Lung microvascular endothelial cell (primary cell): ENCODE measurements around the gene FHIT. TPM values are rescaled to one million over a fixed set of nuclear protein-coding genes. Genes with fewer than 3 reads are reported as not detected.

Experiments
- DNase-seq, 2 donors: peaks; one replicate each; pipeline versions ENCODE4 v3.0.0 to v3.0.0-alpha.2; 2010; ENCODE audit warnings: low read depth in 2 of 2
- total RNA-seq: library from RNA; depleted of rRNA; stranded (reverse); fragments of >200 nt; gene quantifications from 2 replicates; pipeline ENCODE4 v1.2.1, GENCODE V29; 2014

FHIT gene
- total RNA-seq, 1 donor from 2014 or later = 0.79 TPM

- DNase-seq = no peak
Measured at GRCh38 chr3:60238550-60238949, 1012.7 kb downstream of the FHIT start.

GRCh38 chr3:60229502-60229901 is 1021.8 kb downstream of the FHIT start:
- DNase-seq = no peak

- DNase-seq = no peak
Measured at GRCh38 chr3:60228823-60229222, 1022.4 kb downstream of the FHIT start.

GRCh38 chr3:60226912-60227311 is 1024.3 kb downstream of the FHIT start:
- DNase-seq = no peak

- no peak for DNase-seq
Measured at GRCh38 chr3:60225848-60226247, 1025.4 kb downstream of the FHIT start.

GRCh38 chr3:60220768-60221167 is 1030.5 kb downstream of the FHIT start:
- no peak for DNase-seq

- DNase-seq = no peak
Measured at GRCh38 chr3:60219501-60219900, 1031.8 kb downstream of the FHIT start.

GRCh38 chr3:60217156-60217911 is 1033.9 kb downstream of the FHIT start:
- DNase-seq = no peak

GRCh38 chr3:60216462-60217075 is 1034.7 kb downstream of the FHIT start:
- DNase-seq = no peak

- no peak for DNase-seq
Measured at GRCh38 chr3:60215946-60216345, 1035.3 kb downstream of the FHIT start.

- DNase-seq = no peak
Measured at GRCh38 chr3:60207905-60208304, 1043.3 kb downstream of the FHIT start.

- DNase-seq = no peak
Measured at GRCh38 chr3:60206206-60206605, 1045.0 kb downstream of the FHIT start.

- no peak for DNase-seq
Measured at GRCh38 chr3:60202052-60202726, 1049.1 kb downstream of the FHIT start.

GRCh38 chr3:60199306-60199705 is 1051.9 kb downstream of the FHIT start:
- no peak for DNase-seq

- no peak for DNase-seq
Measured at GRCh38 chr3:60198179-60198720, 1053.0 kb downstream of the FHIT start.

GRCh38 chr3:60192297-60193114 is 1058.7 kb downstream of the FHIT start:
- DNase-seq = no peak

- DNase-seq = no peak
Measured at GRCh38 chr3:60190073-60190472, 1061.2 kb downstream of the FHIT start.

- DNase-seq = no peak
Measured at GRCh38 chr3:60189304-60189703, 1061.9 kb downstream of the FHIT start.

- no peak for DNase-seq
Measured at GRCh38 chr3:60188803-60189202, 1062.4 kb downstream of the FHIT start.

- no peak for DNase-seq
Measured at GRCh38 chr3:60187343-60187742, 1063.9 kb downstream of the FHIT start.

GRCh38 chr3:60186359-60186758 is 1064.9 kb downstream of the FHIT start:
- no peak for DNase-seq

- DNase-seq = no peak
Measured at GRCh38 chr3:60185161-60185560, 1066.1 kb downstream of the FHIT start.
